ENCODE results near the gene OSBPL9.

DNA sequence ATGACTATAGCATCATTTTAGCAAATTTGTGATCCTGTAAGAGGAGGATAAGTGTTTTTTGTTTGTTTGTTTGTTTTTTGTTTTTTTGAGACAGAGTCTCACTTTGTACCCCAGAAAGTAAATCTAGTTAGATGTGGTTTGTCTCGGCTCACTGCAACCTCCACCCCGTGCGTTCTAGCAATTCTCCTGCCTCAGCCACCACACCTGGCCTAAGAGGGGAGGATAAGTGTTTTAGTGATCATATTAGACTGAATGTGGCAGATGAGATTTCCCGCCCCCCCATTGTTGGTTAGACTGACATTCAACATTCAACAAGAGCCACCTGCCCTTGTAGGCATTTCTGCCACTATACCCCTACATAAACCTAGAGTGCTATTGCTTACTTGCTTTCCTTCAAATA is 98.5 kb downstream of the OSBPL9 start:
- TF ChIP-seq EZH2 (IDR thresholded peaks at IDR 0.05) = no peak
- no peak for TF ChIP-seq POLR2AphosphoS5 (IDR thresholded peaks at IDR 0.05; ENCODE audit: borderline replicate concordance, low read depth, low read length)
- TF ChIP-seq FOXP2 (optimal IDR thresholded peaks at IDR 0.05; ENCODE audit: control extremely low read depth, extremely low read length, insufficient read depth) = no peak
